Upper lobe of left lung (tissue), 6 donors: ENCODE results near the gene MTREX. TPM values are rescaled to one million over a fixed set of nuclear protein-coding genes. Genes with fewer than 3 reads are reported as not detected.

Experiments used
- ATAC-seq, 2 donors: fragments of 200-7000 bp; cut with Tn5 transposase; one replicate each; pipeline ENCODE4 v1.9.1; 2022; ENCODE audit warnings: mild to moderate bottlenecking in 2 of 2, moderate library complexity in 2 of 2; ENCODE audit not compliant: low FRiP score in 2 of 2
- DNase-seq, 2 donors: peaks; one replicate each; pipeline ENCODE4 v3.0.0-alpha.2; 2019 to 2020
- H3K27ac ChIP-seq, 4 donors: fragments of 200-600 bp; sonication (generic); one replicate each; pipeline ENCODE4 v1.5.1; 2016 to 2019
- H3K27me3 ChIP-seq, 4 donors: fragments of 200-600 bp; sonication (generic); one replicate each; pipeline ENCODE4 v1.5.1; 2017 to 2019
- H3K36me3 ChIP-seq, 4 donors: fragments of 200-600 bp; sonication (generic); one replicate each; pipeline ENCODE4 v1.5.1; 2016 to 2019
- H3K4me1 ChIP-seq, 4 donors: fragments of 200-600 bp; sonication (generic); one replicate each; pipeline ENCODE4 v1.5.1; 2018 to 2019
- H3K4me3 ChIP-seq, 4 donors: fragments of 200-600 bp; sonication (generic); one replicate each; pipeline ENCODE4 v1.5.1; 2017 to 2019; ENCODE audit warnings: mild to moderate bottlenecking in 2 of 4, moderate library complexity in 1 of 4
- H3K9me3 ChIP-seq, 4 donors: fragments of 200-600 bp; sonication (generic); one replicate each; pipeline ENCODE4 v1.5.1; 2018 to 2019
- CTCF ChIP-seq, 6 experiments: fragments of 450-650 bp in 4 of 6; fragments of 200-600 bp in 2 of 6; sonication (generic) in 2 of 6; IDR thresholded peaks; one replicate each; pipeline ENCODE4 v1.5.1; 2016 to 2019; ENCODE audit warnings: antibody characterized with exemption in 6 of 6
- EP300 ChIP-seq, 4 donors: sonication (generic); formaldehyde crosslinking; IDR thresholded peaks; one replicate each; pipeline ENCODE4 v1.5.1; 2017; ENCODE audit warnings: antibody characterized with exemption in 4 of 4, control low read depth in 2 of 4
- POLR2A ChIP-seq, 4 donors: fragments of 450-650 bp; IDR thresholded peaks; one replicate each; pipeline ENCODE4 v1.5.1; 2016 to 2017; ENCODE audit warnings: antibody characterized with exemption in 4 of 4, mild to moderate bottlenecking in 2 of 4
- POLR2AphosphoS5 ChIP-seq, 2 donors: sonication (generic); formaldehyde crosslinking; IDR thresholded peaks; one replicate each; pipeline ENCODE4 v1.5.1; 2017; ENCODE audit warnings: antibody characterized with exemption in 2 of 2
- WGBS, 2 donors: methylation state at CpG; one replicate each; pipeline ENCODE4 v1.1.5; 2017 to 2018; 5-methylcytosine and 5-hydroxymethylcytosine counted together
- total RNA-seq, 6 donors: library from RNA; depleted of rRNA in 4 of 6; stranded (reverse); fragments of >200 nt in 4 of 6; gene quantifications; one replicate each; pipeline versions ENCODE4 v1.1.0 to v1.2.1, GENCODE V29; 2016 to 2021
- donor health status: DM: no; HTN: no; CAD: no; lungs with moderate emphysema.
- donor health status: DM: no; HTN: yes; CAD: no; lungs with severe emphysema.

MTREX gene
- total RNA-seq, 6 donors from 2014 or later = 44.1 to 179 (median 61.6) TPM

- Histone ChIP-seq H3K27me3 (no peaks in the 10 kb centered on the region), H3K9me3 (no peaks in the 10 kb centered on the region), H3K27ac (no peak overlapping the region), H3K4me1 (peaks cover 0 to 4% (median 0%) of the 10 kb centered on the region in 4 donors), H3K36me3 (peaks cover 0 to 48% (median 4%) of the 10 kb centered on the region in 4 donors), H3K4me3 (no peak overlapping the region)
- TF ChIP-seq POLR2AphosphoS5 (IDR thresholded peaks at IDR 0.05) = no peak
- TF ChIP-seq EP300 (IDR thresholded peaks at IDR 0.05) = no peak
- TF ChIP-seq POLR2A (IDR thresholded peaks at IDR 0.05) = no peak
- TF ChIP-seq CTCF (IDR thresholded peaks at IDR 0.05) = no peak
- ATAC-seq (no peak), DNase-seq (no peak)
- WGBS, 2 donors = 49 to 52% methylated on average over 2 of the region's 2 CpGs
These were observed 19.5 kb downstream of the MTREX start for GRCh38 chr5:55327281-55327680.

GRCh38 chr5:55331321-55331720, 23.5 kb downstream of the MTREX start:
- no peak for TF ChIP-seq POLR2AphosphoS5 (IDR thresholded peaks at IDR 0.05)
- TF ChIP-seq POLR2A (IDR thresholded peaks at IDR 0.05) = no peak
- no peak for TF ChIP-seq EP300 (IDR thresholded peaks at IDR 0.05)
- no peak for TF ChIP-seq CTCF (IDR thresholded peaks at IDR 0.05)
- Histone ChIP-seq H3K4me3 (no peak overlapping the region), H3K4me1 (peaks cover 0 to 4% (median 0%) of the 10 kb centered on the region in 4 donors), H3K27me3 (no peaks in the 10 kb centered on the region), H3K27ac (no peak overlapping the region), H3K9me3 (no peaks in the 10 kb centered on the region), H3K36me3 (peaks cover 0 to 52% (median 2%) of the 10 kb centered on the region in 4 donors)
- DNase-seq (no peak), ATAC-seq (no peak)
- 91 to 93% methylated on average over 3 of the region's 3 CpGs for WGBS, 2 donors

- peaks cover 0 to 53% (median 2%) of the 10 kb centered on the region in 4 donors for H3K36me3 ChIP-seq
These were observed 25.2 kb downstream of the MTREX start for GRCh38 chr5:55333017-55333416.

GRCh38 chr5:55333811-55334210, 26.0 kb downstream of the MTREX start:
- TF ChIP-seq CTCF (IDR thresholded peaks at IDR 0.05) (no peak), EP300 (IDR thresholded peaks at IDR 0.05) (no peak)
- H3K27me3 ChIP-seq = no peaks in the 10 kb centered on the region
- WGBS, 2 donors = 96 to 97% methylated on average over 2 of the region's 2 CpGs
- no peak overlapping the region for H3K27ac ChIP-seq
- H3K4me1 ChIP-seq = peaks cover 0 to 4% (median under 1%) of the 10 kb centered on the region in 4 donors
- H3K9me3 ChIP-seq = no peaks in the 10 kb centered on the region
- peaks cover 0 to 45% (median 2%) of the 10 kb centered on the region in 4 donors for H3K36me3 ChIP-seq
- ATAC-seq (no peak), DNase-seq (no peak)
- no peak overlapping the region for H3K4me3 ChIP-seq

More at GRCh38 chr5:55333017-55333416, 25.2 kb downstream of the MTREX start:
- Histone ChIP-seq H3K27me3 (no peaks in the 10 kb centered on the region), H3K4me3 (no peak overlapping the region), H3K27ac (no peak overlapping the region), H3K9me3 (no peaks in the 10 kb centered on the region), H3K4me1 (peaks cover 0 to 4% (median 0%) of the 10 kb centered on the region in 4 donors)
- ATAC-seq (no peak), DNase-seq (no peak)
- 94 to 97% methylated on average over 1 of the region's 1 CpG for WGBS, 2 donors
- TF ChIP-seq EP300 (IDR thresholded peaks at IDR 0.05) (no peak), POLR2AphosphoS5 (IDR thresholded peaks at IDR 0.05) (no peak), POLR2A (IDR thresholded peaks at IDR 0.05) (no peak), CTCF (IDR thresholded peaks at IDR 0.05) (no peak)

GRCh38 chr5:55338092-55338613, 30.4 kb downstream of the MTREX start:
- Histone ChIP-seq H3K4me3 (no peak overlapping the region), H3K27me3 (no peaks in the 10 kb centered on the region), H3K27ac (no peak overlapping the region), H3K36me3 (peaks cover 0 to 33% (median 3%) of the 10 kb centered on the region in 4 donors), H3K9me3 (no peaks in the 10 kb centered on the region), H3K4me1 (peaks cover 0 to 3% (median 0%) of the 10 kb centered on the region in 4 donors)
- 48 to 56% methylated on average over 2 of the region's 2 CpGs for WGBS, 2 donors
- DNase-seq = no peak
- TF ChIP-seq CTCF (IDR thresholded peaks at IDR 0.05) = no peak
- no peak for TF ChIP-seq POLR2AphosphoS5 (IDR thresholded peaks at IDR 0.05)
- TF ChIP-seq EP300 (IDR thresholded peaks at IDR 0.05) = no peak
- no peak for TF ChIP-seq POLR2A (IDR thresholded peaks at IDR 0.05)
- peak in 1 of 2 donors; percentile 17 for ATAC-seq
